ENCODE results near the gene FBXW9.

DNA sequence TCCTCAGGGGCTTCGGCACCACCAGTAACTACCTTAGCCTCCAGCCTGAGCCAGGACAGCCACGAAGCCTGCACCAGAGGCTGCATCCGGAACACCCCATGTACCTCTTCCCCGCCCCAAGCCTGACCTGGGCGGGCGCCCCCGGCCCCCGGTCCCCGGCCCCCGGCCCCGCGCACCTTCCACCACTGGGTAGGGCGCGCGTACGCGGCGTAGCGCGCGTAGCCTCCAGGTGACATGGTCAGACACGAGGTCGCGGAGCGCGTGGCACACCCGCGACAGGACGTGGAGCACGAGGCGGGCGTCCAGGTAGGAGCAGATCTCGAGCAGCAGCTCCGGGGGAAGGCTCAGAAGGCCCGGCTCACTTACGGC lies 450 bp downstream of the FBXW9 start:
- no peak for TF ChIP-seq POLR2A (IDR thresholded peaks at IDR 0.05; ENCODE audit: low read depth, low read length)
- TF ChIP-seq, protein P1, sequence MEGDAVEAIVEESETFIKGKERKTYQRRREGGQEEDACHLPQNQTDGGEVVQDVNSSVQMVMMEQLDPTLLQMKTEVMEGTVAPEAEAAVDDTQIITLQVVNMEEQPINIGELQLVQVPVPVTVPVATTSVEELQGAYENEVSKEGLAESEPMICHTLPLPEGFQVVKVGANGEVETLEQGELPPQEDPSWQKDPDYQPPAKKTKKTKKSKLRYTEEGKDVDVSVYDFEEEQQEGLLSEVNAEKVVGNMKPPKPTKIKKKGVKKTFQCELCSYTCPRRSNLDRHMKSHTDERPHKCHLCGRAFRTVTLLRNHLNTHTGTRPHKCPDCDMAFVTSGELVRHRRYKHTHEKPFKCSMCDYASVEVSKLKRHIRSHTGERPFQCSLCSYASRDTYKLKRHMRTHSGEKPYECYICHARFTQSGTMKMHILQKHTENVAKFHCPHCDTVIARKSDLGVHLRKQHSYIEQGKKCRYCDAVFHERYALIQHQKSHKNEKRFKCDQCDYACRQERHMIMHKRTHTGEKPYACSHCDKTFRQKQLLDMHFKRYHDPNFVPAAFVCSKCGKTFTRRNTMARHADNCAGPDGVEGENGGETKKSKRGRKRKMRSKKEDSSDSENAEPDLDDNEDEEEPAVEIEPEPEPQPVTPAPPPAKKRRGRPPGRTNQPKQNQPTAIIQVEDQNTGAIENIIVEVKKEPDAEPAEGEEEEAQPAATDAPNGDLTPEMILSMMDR (conservative IDR thresholded peaks at IDR 0.05; ENCODE audit: low read depth, low read length): no peak
- TF ChIP-seq, protein P2, sequence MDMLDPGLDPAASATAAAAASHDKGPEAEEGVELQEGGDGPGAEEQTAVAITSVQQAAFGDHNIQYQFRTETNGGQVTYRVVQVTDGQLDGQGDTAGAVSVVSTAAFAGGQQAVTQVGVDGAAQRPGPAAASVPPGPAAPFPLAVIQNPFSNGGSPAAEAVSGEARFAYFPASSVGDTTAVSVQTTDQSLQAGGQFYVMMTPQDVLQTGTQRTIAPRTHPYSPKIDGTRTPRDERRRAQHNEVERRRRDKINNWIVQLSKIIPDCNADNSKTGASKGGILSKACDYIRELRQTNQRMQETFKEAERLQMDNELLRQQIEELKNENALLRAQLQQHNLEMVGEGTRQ (IDR thresholded peaks at IDR 0.05; ENCODE audit: low read depth, low read length): no peak
- no peak for TF ChIP-seq NFE2L2 (IDR thresholded peaks at IDR 0.05; ENCODE audit: low read depth, low read length)
- TF ChIP-seq RAD21 (IDR thresholded peaks at IDR 0.05; ENCODE audit: low read length): no peak
- no peak for TF ChIP-seq MAZ (IDR thresholded peaks at IDR 0.05; ENCODE audit: borderline replicate concordance, low read depth, low read length)
- TF ChIP-seq FOS (IDR thresholded peaks at IDR 0.05; ENCODE audit: low read depth, low read length): no peak
- no peak for TF ChIP-seq SMC3 (IDR thresholded peaks at IDR 0.05; ENCODE audit: low read depth, low read length)
- no peak for TF ChIP-seq MAFK (IDR thresholded peaks at IDR 0.05; ENCODE audit: low read depth, low read length)
- no peak for TF ChIP-seq BHLHE40 (IDR thresholded peaks at IDR 0.05; ENCODE audit: low read depth, low read length)
- TF ChIP-seq MXI1 (IDR thresholded peaks at IDR 0.05; ENCODE audit: borderline replicate concordance, low read depth, low read length): no peak

All from IMR-90 (cell line).